Common myeloid progenitor, CD34-positive (primary cell): ENCODE results near the gene SP4.

Experiments used
- CTCF ChIA-PET: fragments of 350-600 bp; sonication (Branson Sonifier 250); formaldehyde crosslinking; loops from one replicate; lab custom pipeline; 2021; ENCODE audit warnings: antibody characterized with exemption; lab: Charles Lee
- POLR2A ChIA-PET: fragments of 350-600 bp; sonication (Branson Sonifier 250); formaldehyde crosslinking; loops from one replicate; lab custom pipeline; 2021; ENCODE audit warnings: antibody characterized with exemption; lab: Charles Lee
- DNase-seq, 3 donors: peaks; one replicate each; pipeline versions ENCODE4 v3.0.0 to v3.0.0-alpha.2; 2013
- H3K27ac ChIP-seq, 2 experiments: 1 replicate in 1 of 2; 2 replicates in 1 of 2; pipeline ENCODE4 v1.7.0; 2013; ENCODE audit warnings: inconsistent platforms in 2 of 2, low read length in 2 of 2, mild to moderate bottlenecking in 2 of 2, low read depth in 1 of 2, moderate library complexity in 1 of 2; ENCODE audit not compliant: severe bottlenecking in 2 of 2, insufficient read depth in 1 of 2, poor library complexity in 1 of 2
- H3K27me3 ChIP-seq, 5 experiments: replicated peaks in 2 of 5; 1 replicate in 3 of 5; 2 replicates in 2 of 5; pipeline versions ENCODE4 v1.6.1 to v1.7.0; 2013; ENCODE audit warnings: low read length in 4 of 5, mild to moderate bottlenecking in 2 of 5, moderate library complexity in 2 of 5, inconsistent platforms in 1 of 5; ENCODE audit not compliant: insufficient read depth in 5 of 5, control insufficient read depth in 4 of 5
- H3K36me3 ChIP-seq, 4 experiments: 1 replicate in 2 of 4; 2 replicates in 2 of 4; pipeline versions ENCODE4 v1.6.1 to v1.7.0; 2013; ENCODE audit warnings: low read length in 3 of 4, control low read depth in 1 of 4, mild to moderate bottlenecking in 1 of 4; ENCODE audit not compliant: control insufficient read depth in 4 of 4, insufficient read depth in 4 of 4
- H3K4me1 ChIP-seq, 4 experiments: 1 replicate in 3 of 4; 2 replicates in 1 of 4; pipeline versions ENCODE4 v1.6.1 to v1.7.1; 2013; ENCODE audit warnings: low read length in 3 of 4, mild to moderate bottlenecking in 3 of 4, control low read depth in 1 of 4, inconsistent platforms in 1 of 4, moderate library complexity in 1 of 4; ENCODE audit not compliant: control insufficient read depth in 4 of 4, insufficient read depth in 4 of 4; ENCODE audit errors: control extremely low read depth in 1 of 4
- H3K4me3 ChIP-seq, 7 experiments: 1 replicate in 4 of 7; 2 replicates in 3 of 7; pipeline versions ENCODE4 v1.5.1 to v1.7.0; 2013; ENCODE audit warnings: mild to moderate bottlenecking in 7 of 7, low read length in 6 of 7, moderate library complexity in 6 of 7, inconsistent platforms in 2 of 7, low read depth in 2 of 7, control low read depth in 1 of 7; ENCODE audit not compliant: insufficient read depth in 4 of 7, control insufficient read depth in 1 of 7; ENCODE audit errors: extremely low read depth in 1 of 7
- H3K9me3 ChIP-seq, 5 experiments: 1 replicate in 4 of 5; 2 replicates in 1 of 5; pipeline versions ENCODE4 v1.6.1 to v1.7.1; 2013; ENCODE audit warnings: low read length in 4 of 5, mild to moderate bottlenecking in 2 of 5, inconsistent platforms in 1 of 5, low read depth in 1 of 5, moderate library complexity in 1 of 5; ENCODE audit not compliant: control insufficient read depth in 4 of 5, insufficient read depth in 2 of 5; ENCODE audit errors: control extremely low read depth in 1 of 5
- WGBS: methylation state at CpG from one replicate; pipeline ENCODE4 v1.1.5; 2013; ENCODE audit not compliant: insufficient coverage; 5-methylcytosine and 5-hydroxymethylcytosine counted together

SP4 gene

DNA sequence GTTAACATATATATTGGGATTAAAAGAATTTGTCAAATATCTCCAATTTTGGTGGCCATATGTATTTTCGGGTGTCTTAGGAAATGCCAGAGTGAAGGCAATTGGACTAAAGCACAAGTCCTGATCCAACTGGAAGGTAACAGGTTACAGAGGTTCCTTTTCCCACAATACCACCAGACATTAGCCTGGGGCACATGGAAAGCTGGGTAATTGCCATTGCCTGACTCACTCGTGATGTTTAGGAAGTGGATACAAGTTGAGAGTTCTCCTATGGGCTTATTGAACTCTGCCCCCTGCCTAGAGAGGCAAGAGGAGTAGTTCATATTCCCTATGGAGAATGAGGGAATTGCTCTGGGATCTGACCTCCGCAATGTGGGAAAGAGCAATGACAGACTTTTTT, 120.6 kb downstream of the SP4 start:
- peaks cover 0 to 5% (median 4%) of the 10 kb centered on the region in 4 experiments for H3K4me1 ChIP-seq
- H3K9me3 ChIP-seq, result no peaks in the 10 kb centered on the region
- no peak for DNase-seq
- H3K4me3 ChIP-seq, result no peak overlapping the region
- H3K36me3 ChIP-seq, result no peaks in the 10 kb centered on the region
- ChIA-PET CTCF (no interaction called here), POLR2A (no interaction called here)
- WGBS, result 100% methylated on average over 2 of the region's 3 CpGs
- H3K27me3 ChIP-seq, result peaks cover 13 to 30% (median 15%) of the 10 kb centered on the region in 5 experiments
- no peak overlapping the region for H3K27ac ChIP-seq

DNA sequence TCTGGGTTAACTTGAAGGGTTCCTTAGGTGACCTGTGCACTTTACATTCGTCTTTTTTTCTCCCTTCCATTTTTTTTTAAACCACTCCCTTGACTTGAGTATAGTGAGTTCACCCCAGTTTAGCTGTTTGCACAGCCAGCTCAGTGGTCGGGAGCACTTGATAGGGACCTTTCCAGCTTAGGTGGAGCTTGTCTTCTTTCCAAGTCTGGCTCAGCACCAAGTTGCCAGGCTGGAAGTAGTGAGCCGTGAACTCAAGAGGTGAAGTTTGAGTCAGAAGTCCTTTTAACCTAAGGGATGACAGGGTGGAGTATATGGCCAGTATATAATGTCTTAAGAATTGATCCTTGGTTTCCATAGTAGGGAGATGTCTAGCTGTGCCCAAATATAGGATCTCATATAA, 122.2 kb downstream of the SP4 start:
- POLR2A ChIA-PET, result no interaction called here

DNA sequence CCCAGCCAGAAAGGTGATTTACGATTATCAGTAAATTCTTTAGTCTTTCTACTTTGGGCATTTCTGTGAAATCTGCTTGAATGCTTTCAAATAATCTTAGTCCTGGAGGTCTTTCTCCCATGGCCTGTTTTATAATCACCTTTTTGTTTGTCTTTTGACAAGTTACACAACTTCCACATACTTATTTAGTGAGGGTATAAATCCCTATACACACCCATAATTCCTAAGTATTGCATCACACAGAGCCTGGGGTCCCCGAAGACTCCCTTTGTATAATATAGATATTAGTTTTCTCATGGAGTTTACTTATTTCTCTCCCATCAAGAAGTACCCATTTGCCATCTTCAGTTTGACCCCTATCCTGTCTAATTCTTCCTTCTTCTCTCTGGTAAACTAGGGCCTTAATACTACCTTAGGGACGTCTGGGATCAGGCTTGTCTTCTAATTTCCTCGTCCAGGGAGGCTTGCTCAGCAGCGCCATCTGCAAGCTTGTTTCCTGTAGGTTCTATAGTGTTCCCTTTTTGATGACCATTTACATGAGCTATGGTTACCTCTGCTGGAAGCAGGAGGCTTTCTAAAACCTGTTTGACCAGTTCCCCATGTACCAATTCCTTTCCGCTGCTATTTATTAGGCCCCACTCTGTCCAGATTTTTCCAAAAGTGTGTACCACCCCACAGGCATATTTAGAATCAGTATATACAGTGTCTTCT, 123.1 kb downstream of the SP4 start:
- Histone ChIP-seq H3K27ac (no peak overlapping the region), H3K36me3 (no peaks in the 10 kb centered on the region), H3K4me3 (no peak overlapping the region), H3K27me3 (peaks cover 0 to 8% (median 4%) of the 10 kb centered on the region in 5 experiments), H3K9me3 (no peaks in the 10 kb centered on the region), H3K4me1 (no peaks in the 10 kb centered on the region)
- no peak for DNase-seq
- ChIA-PET CTCF (no interaction called here), POLR2A (interaction anchor here (1.0 kb wide), 1 partner anchor 8 kb away, joined by 3 read pairs; no protein-coding TSS in a partner anchor)
- WGBS, result 92% methylated on average over 4 of the region's 6 CpGs

More for the DNA sequence above, 122.2 kb downstream of the SP4 start:
- Histone ChIP-seq H3K9me3 (no peaks in the 10 kb centered on the region), H3K27me3 (peaks cover 3 to 15% (median 8%) of the 10 kb centered on the region in 5 experiments), H3K36me3 (no peaks in the 10 kb centered on the region), H3K4me1 (no peaks in the 10 kb centered on the region), H3K4me3 (no peak overlapping the region), H3K27ac (no peak overlapping the region)
- 92% methylated on average over 2 of the region's 3 CpGs for WGBS
- CTCF ChIA-PET, result no interaction called here
- DNase-seq, result no peak

DNA sequence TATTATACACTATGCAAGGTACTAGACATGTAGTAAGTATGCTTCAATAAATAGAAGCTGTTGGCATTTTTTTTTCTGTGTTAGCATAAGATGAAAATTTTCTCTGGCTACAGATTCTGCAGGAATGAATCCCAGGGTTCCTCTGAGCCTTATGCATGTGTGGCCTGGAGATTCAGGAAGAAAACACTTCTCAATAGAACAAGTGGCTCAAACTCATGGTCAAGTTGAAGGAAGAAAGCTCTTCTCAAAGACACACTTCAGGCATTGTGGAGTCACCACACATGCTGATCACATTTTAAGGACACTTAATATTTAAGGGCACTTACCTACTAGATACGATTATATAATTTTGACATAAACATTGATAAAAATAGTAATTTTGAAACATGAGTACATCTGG, 134.5 kb downstream of the SP4 start:
- no CpG with 5 or more reads among the region's 1 CpG for WGBS
- Histone ChIP-seq H3K27ac (no peak overlapping the region), H3K9me3 (no peaks in the 10 kb centered on the region), H3K27me3 (no peaks in the 10 kb centered on the region), H3K4me3 (no peak overlapping the region), H3K36me3 (no peaks in the 10 kb centered on the region), H3K4me1 (no peaks in the 10 kb centered on the region)
- POLR2A ChIA-PET, result no interaction called here
- CTCF ChIA-PET, result no interaction called here
- no peak for DNase-seq
